Measurements from ENCODE around the gene LGR6.
"Not testable (repeated sequence)": the region's sequence is repeated elsewhere in the genome, so short reads cannot be mapped to it uniquely, and the experiment has no call there.

LGR6 gene

DNA sequence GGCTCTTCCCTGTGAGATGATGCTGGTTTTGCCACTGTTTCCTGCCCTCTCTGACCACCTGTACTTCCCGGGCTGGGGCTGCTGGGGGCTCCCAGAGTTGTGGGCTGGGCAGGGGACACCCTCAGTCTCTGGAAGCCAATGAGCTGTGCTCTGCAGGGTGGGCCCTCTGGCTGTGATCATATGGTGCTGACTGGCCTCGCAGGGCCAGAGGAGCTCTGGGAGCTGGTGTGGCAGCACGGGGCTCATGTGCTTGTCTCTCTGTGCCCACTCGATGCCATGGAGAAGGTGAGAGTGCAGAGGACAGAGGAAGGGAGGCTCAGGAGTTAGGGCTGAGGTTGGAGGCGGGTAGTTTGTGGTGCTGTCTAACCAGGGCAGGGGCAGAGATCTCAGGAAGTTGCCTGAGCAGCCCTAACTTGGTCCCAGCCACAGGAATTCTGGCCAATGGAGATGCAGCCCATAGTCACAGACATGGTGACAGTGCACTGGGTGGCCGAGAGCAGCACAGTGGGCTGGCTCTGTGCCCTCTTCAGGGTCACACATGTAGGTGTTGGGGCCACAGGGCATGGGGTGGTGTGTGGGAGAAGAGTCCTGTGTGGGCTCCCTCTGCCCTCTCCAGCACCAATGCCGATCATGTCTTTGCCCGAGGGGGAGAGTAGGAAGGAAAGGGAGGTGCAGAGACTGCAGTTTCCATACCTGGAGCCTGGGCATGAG lies 5.7 kb upstream of the LGR6 start:
- Histone ChIP-seq H3K79me2 (no peaks in the 10 kb centered on the region), H3K9ac (no peak overlapping the region), H3K4me3 (ENCODE audit: low read depth, low read length) (no peak overlapping the region), H3K4me1 (no peaks in the 10 kb centered on the region), H2AFZ (no peak overlapping the region), H3K36me3 (ENCODE audit: control insufficient read depth, insufficient read depth, low read length) (no peaks in the 10 kb centered on the region), H3K9me3 (ENCODE audit: control insufficient read depth, low read length) (no peaks in the 10 kb centered on the region), H3K27ac (no peak overlapping the region), H3K4me2 (ENCODE audit: low read length) (no peak overlapping the region), H3K27me3 (ENCODE audit: control insufficient read depth, insufficient read depth, low read length) (no peaks in the 10 kb centered on the region)
- TF ChIP-seq CTCF (IDR thresholded peaks at IDR 0.05): no peak

DNA sequence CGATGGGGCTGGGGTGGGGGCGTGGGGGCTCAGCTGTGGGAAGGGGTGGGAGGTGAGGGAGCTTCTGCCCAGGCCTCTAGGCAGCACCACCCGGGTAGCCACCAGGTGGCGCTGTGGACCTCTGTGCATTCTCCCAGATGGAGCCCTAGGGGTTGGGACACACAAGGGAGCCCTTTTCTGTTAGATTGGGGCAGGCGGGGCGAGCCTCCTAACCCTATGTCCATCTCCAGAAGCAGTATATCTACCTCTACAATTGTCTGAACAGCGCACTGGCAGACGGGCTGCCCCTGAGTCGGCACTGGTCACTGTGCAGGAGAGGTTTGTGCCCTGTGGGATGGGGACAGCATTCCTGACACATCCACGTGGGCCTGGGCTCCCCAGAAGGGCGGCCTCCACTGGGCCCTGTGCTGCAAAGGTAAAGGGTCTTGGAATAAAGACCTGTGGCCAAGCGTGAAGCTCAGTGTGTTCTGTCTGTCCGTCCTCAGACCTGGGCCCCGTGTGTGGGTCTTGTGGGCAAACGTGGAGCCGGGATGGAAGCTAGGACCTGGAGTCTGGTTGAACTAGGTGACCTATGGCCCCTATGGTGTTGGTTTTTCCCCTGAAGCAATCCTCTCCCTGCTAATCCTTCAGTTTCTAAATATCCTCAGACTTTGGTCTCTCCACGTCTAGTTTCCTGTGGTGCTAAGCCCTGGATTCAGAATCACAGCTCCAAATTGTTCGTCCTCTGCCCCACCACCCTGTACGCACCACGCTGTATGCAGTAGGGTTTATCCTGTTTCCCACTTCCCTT lies 4.4 kb upstream of the LGR6 start:
- Histone ChIP-seq H3K27me3 (ENCODE audit: control insufficient read depth, insufficient read depth, low read length) (peaks cover 5% of the 10 kb centered on the region), H2AFZ (no peak overlapping the region), H3K4me3 (ENCODE audit: low read depth, low read length) (no peak overlapping the region), H3K36me3 (ENCODE audit: control insufficient read depth, insufficient read depth, low read length) (no peaks in the 10 kb centered on the region), H3K4me2 (ENCODE audit: low read length) (no peak overlapping the region), H3K9me3 (ENCODE audit: control insufficient read depth, low read length) (no peaks in the 10 kb centered on the region), H3K27ac (no peak overlapping the region), H3K4me1 (no peaks in the 10 kb centered on the region), H3K79me2 (no peaks in the 10 kb centered on the region), H3K9ac (no peak overlapping the region)
- peak; percentile 63 for TF ChIP-seq CTCF (IDR thresholded peaks at IDR 0.05)

DNA sequence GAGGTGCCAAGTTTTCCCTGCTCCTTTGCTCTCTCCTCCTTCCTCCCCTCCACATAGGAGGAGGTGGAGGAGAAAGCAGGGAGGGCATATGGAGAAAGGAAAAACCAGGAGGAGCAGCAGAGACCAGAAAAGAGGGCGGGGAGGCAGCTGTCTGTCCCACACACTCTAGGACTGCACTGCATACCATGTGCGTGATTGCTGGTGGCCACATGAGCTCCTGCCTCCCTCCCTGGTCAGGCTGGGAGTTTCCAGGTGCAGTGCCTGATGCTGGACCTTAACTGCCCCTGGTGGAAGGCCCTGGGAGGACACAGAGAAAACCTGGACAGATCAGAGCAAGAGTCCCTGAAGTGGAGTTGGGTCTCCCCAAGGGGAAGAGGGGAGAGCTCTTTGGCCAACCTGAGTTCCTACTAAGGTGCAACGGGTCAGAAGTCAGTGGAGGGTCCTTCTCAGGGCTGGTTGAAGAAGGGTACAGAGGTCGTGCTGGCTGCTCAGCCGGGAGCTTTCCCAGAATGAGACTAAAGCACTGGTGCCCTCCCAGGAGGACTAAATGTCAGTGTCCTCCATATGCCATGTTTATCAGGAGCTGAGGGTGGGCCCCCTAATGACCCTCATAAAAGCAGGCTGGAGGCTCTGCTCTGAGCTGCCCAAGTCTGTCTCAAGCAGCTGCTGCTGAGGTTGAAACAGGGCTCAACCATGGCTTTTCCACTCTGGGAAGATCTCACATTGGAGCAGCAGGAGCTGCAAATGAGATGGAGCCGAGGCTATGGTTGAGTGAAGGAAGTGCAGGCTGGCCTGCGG lies 3.5 kb upstream of the LGR6 start:
- Histone ChIP-seq H3K4me1 (no peaks in the 10 kb centered on the region), H3K4me2 (ENCODE audit: low read length) (no peak overlapping the region), H3K79me2 (no peaks in the 10 kb centered on the region), H3K27me3 (ENCODE audit: control insufficient read depth, insufficient read depth, low read length) (peaks cover 5% of the 10 kb centered on the region), H3K4me3 (ENCODE audit: low read depth, low read length) (no peak overlapping the region), H3K27ac (no peak overlapping the region), H3K9me3 (ENCODE audit: control insufficient read depth, low read length) (no peaks in the 10 kb centered on the region), H3K9ac (no peak overlapping the region), H2AFZ (no peak overlapping the region), H3K36me3 (ENCODE audit: control insufficient read depth, insufficient read depth, low read length) (no peaks in the 10 kb centered on the region)
- no peak for TF ChIP-seq CTCF (IDR thresholded peaks at IDR 0.05)

DNA sequence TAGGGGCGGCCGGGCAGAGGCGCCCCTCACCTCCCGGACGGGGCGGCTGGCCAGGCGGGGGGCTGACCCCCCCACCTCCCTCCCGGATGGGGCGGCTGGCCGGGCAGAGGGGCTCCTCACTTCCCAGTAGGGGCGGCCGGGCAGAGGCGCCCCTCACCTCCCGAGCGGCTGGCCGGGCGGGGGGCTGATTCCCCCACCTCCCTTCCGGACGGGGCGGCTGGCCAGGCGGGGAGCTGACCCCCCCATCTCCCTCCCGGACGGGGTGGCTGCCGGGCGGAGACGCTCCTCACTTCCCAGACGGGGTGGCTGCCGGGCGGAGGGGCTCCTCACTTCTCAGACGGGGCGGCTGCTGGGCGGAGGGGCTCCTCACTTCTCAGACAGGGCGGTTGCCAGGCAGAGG lies 2.2 kb upstream of the LGR6 start:
- not testable (repeated sequence) for H2AFZ ChIP-seq; H3K27ac ChIP-seq; H3K27me3 ChIP-seq (ENCODE audit: control insufficient read depth, insufficient read depth, low read length); H3K4me3 ChIP-seq (ENCODE audit: low read depth, low read length); H3K4me1 ChIP-seq; H3K79me2 ChIP-seq; H3K9me3 ChIP-seq (ENCODE audit: control insufficient read depth, low read length); H3K9ac ChIP-seq; H3K36me3 ChIP-seq (ENCODE audit: control insufficient read depth, insufficient read depth, low read length); H3K4me2 ChIP-seq (ENCODE audit: low read length)
